Activated naive CD4-positive, alpha-beta T cell treated with anti-CD3 and anti-CD28 coated beads, Interleukin-2, amount 50 U/mL, for 16 hours (primary cell): ENCODE results near the gene UBE2E2.
"Not testable (repeated sequence)": the region's sequence is repeated elsewhere in the genome, so short reads cannot be mapped to it uniquely, and the experiment has no call there.

ENCODE experiments used
- DNase-seq: peaks from one replicate; pipeline ENCODE4 v3.0.0-alpha.2; 2020

The UBE2E2 gene

DNA sequence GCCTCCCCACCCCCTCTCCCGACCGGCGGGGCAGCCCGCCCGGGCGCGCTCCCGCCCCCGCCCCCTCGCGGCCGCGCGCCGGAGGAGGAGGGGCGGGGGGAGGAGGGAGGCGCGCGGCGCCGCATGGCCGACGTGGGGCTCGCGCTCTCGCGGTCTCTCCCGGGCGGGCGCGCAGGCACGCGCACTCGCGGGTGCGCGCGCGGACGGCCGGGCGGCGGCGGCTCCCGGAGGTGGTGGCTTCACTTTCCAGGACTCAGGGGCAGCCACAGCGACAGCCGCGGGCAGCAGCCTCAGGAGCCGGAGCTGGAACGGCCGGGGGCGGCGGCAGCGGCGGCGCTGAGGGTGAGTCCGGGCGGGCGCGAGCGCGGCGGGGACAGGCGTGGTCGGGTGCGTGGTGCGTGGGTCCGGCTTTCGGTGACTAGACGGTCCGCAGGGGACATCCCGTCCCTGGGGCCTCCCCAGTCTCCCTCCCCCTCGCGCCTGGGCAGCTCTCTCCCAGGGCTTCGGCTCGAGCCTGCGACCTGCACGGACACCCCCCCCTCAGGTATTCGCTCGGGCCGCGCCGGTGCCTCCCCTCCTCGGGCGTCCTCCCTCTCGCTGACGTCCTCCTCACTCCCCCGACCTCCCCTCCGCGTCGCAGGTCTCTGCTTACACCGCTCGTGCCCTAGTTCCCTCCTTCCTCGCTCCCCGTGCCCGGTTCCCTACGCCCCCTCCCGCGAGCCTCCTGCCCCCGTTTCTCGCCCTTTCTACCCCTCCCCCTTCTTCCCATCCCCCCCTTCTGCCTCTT is at the start of gene UBE2E2:
UBE2E2 (plus strand) TSS at position 407 of the 787 bp plus-strand sequence.
- DNase-seq, result peak; percentile 70

GRCh38 chr3:23153436-23153835 is 49.7 kb upstream of the UBE2E2 start:
- no peak for DNase-seq

DNA sequence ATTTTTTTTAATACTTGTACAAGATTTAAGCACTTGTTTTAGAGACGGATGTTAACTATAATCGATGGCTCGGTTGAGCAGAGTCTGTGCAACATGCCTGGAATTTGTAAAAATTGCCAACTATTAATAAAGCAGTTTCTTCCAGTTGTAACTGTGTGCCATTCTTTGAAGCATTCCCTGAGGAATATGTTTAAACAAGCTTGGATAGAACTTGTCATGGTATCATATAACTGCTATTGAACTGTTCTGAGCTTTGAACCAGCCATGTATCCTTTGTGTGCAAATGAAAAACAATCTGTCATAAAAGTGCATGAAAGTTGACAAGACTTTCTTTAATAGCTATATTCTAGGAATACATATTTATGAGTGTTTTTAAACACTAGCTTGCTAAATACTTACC is 45.8 kb upstream of the UBE2E2 start:
- no peak for DNase-seq

DNA sequence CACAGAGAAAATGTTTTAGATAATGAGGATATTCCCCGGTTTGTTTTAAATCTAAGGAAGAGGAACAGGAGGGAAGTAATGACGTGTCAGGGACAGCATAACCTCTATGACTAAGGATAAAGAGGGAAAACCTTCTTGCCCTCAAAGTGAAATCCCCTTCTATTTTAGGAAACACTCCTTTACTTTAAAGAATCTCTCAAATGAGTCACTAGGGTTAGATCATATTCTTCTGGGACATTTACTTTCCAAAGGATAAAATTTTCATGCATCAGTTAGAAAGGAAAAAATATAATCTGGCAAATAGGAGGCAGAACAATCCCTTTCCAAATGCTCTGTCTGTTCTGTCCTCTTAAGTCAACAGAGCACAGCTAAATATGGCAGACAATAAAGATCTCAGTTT is 43.2 kb upstream of the UBE2E2 start:
- DNase-seq, result no peak

DNA sequence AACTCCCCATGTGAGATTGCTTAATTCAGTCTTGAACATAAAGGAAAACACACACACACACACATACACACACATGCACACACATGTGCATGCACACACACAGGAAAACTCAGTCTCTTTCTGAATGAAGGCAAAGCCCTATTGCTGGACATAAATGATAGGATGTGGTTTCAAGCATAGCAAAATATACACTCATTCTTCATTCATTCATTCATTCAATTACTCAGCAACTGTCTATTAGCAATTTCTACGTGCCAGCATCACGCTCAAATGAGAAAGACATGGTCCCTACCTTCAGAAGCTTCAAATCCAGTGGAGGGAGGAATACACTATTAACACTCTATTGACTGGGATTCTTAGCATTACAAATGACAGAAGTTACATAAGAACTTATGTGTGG is 41.8 kb upstream of the UBE2E2 start:
- no peak for DNase-seq

GRCh38 chr3:23161896-23162570 is 41.1 kb upstream of the UBE2E2 start:
- no peak for DNase-seq

DNA sequence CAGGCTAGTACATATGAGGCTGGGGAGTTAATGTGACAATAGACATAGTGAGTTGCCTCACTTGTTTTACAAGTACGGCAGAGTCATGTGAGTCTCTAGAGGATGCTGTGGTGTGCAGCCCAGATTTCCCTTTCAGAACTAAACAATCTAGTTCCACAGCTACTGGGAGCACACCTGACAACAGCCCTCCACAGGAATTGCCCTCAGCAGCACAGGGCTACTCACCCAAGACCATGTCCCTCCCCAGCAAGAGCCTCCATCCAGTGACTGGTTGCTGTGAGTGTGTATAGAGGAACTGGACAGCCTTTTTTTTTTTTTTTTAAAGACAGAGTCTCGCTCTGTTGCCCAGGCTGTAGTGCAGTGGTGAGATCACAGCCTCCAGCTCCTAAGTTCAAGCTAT is 40.2 kb upstream of the UBE2E2 start:
- no peak for DNase-seq

DNA sequence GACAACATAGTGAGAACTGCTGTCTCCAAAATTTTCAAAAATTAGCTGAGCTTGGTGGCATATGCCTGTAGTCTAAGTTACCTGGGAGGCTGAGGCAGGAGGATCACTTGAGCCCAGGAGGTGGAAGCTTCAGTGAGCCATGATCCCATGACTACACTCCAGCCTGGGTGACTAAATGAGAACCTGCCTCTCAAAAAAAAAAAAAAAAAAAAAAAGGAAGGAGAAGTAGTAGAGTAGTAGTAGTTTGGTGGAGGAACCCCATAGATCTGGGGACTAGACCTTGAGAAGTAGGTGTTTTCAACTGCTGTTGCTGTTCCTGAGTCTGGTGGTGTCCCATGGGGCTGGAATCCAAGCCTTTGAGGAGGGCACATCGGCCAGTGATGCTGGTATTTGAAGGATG is 38.4 kb upstream of the UBE2E2 start:
- no peak for DNase-seq

GRCh38 chr3:23165571-23165970 is 37.6 kb upstream of the UBE2E2 start:
- no peak for DNase-seq

- no peak for DNase-seq
Measured at GRCh38 chr3:23166276-23166675, 36.9 kb upstream of the UBE2E2 start.

- no peak for DNase-seq
Measured at GRCh38 chr3:23166845-23167244, 36.3 kb upstream of the UBE2E2 start.

GRCh38 chr3:23169551-23169950 is 33.6 kb upstream of the UBE2E2 start:
- no peak for DNase-seq

DNA sequence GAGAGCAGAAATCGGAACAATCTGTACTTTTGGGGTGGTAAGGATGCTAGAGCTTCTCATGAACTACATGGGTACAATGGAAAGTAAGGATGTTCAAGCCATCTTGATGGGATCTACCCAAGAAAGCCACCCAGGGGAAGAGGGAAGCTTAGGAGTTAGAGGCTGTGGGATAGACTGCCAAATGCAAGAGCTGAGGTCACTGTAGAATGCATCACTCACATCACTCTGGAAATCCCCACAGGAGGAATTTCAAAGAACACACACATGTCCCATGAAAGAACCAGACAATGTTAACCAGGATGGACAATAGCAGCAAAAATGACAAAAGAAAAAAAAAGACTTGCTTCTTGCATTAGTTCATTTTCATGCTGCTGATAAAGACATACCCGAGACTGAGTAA is 32.8 kb upstream of the UBE2E2 start:
- no peak for DNase-seq

DNA sequence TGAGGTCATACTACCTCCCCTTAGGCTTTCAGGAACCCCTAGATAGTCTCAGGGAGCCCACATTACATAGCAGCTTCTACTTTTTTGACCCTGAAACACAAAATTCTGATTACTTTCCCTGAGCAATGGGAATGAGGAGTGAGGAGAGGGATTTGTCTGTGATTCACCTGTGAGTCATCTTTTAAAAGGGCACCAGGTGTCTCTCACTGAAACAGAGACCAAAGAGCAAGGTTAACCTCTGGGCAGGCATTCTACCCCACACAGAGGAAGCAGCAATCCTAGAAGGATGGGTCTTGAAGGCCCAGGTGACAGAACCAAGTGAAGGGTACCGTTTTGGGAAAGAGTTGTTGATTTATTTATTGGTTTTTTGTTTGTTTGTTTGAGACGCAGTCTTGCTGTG is 31.1 kb upstream of the UBE2E2 start:
- no peak for DNase-seq

GRCh38 chr3:23174426-23175039 is 28.6 kb upstream of the UBE2E2 start:
- DNase-seq, result no peak

- no peak for DNase-seq
Measured at GRCh38 chr3:23175341-23176083, 27.6 kb upstream of the UBE2E2 start.

DNA sequence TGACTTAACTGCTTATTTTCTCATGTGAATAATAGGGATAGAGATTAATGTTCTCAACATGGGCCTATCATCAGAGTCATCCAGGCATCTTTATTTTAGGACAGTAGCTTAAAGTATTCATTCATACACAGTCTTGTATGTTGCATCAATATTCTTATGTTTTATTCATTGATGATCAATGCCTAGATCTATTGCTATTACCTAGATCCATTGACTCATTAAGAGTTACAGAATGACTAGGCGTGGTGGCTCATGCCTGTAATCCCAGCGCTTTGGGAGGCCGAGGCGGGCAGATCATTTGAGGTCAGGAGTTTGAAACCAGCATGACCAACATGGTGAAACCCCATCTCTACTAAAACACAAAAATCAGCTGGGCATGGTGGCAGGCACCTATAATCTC is 26.3 kb upstream of the UBE2E2 start:
- DNase-seq, result not testable (repeated sequence)

DNA sequence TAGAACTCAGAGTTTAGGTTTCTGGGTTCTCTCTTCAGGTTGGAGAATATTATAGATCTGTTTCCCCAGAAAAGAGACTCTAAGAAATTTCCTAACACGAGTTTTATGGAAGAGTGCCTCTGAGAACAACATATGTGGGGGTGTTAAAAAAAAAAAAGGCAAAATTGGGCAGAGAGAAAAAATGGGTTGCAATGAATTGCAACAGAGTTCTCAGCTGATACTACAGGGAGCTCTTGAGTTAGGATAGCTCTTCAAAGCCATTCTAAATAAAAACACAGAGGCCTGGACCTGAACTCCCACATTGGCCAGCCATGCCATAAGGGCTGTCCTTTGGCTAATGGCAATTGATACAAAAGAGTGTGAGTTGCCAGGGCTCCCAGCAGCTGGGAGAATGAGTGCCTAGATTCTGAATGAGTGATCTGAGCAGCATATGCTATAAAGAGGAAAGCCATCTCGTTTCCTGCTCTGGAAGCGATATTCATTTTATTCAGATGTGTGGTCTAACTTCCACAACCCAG is 20.1 kb upstream of the UBE2E2 start:
- no peak for DNase-seq

DNA sequence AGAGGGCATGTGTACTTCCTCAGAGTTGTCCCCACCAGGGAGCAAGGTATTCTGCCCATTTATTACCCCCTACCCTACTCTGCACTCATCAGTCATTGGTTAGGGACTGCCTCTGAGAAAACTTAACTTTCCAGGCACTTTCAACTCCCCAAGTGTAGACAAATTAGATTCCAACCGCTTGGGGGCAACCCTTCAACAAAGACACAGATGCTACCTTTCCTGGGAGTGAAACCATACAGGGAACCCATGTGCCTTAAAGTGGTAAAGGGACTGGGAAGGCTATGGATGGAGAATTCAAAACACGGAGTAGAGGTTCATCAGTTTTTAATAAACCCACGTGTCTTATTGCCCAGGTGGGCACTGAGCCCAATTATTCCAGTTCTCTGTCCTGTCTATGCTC is 19.4 kb upstream of the UBE2E2 start:
- no peak for DNase-seq

GRCh38 chr3:23185861-23186260 is 17.3 kb upstream of the UBE2E2 start:
- no peak for DNase-seq

DNA sequence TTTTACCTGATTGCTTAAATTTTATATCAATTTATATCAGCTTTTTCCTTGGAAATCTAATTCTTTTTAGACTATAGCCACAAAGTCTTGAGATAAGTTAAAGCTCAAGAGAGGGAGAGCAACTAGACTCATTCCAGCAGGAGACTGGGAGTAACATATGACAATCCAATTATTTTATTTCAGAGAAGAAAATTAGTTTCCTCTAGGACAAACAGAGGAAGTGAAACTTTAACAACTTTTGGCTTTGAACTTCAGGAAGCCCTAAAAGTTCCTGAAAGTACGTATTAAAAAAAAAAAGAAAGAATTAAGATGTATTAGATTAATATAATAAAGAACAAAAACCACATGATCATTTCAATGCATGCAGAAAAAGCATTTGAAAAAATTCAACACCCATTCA is 13.9 kb upstream of the UBE2E2 start:
- no peak for DNase-seq

GRCh38 chr3:23192816-23193215 is 10.3 kb upstream of the UBE2E2 start:
- no peak for DNase-seq

GRCh38 chr3:23193831-23194230 is 9.3 kb upstream of the UBE2E2 start:
- no peak for DNase-seq
